Stimulated activated CD8-positive, alpha-beta memory T cell treated with anti-CD3 and anti-CD28 coated beads, Interleukin-4, amount 100 ng/mL, for 24 hours (primary cell): ENCODE data around the gene ATF6B.

Source experiments
- DNase-seq: peaks from one replicate; pipeline ENCODE4 v3.0.0-alpha.2; 2020; ENCODE audit warnings: low read depth

The ATF6B gene

DNA sequence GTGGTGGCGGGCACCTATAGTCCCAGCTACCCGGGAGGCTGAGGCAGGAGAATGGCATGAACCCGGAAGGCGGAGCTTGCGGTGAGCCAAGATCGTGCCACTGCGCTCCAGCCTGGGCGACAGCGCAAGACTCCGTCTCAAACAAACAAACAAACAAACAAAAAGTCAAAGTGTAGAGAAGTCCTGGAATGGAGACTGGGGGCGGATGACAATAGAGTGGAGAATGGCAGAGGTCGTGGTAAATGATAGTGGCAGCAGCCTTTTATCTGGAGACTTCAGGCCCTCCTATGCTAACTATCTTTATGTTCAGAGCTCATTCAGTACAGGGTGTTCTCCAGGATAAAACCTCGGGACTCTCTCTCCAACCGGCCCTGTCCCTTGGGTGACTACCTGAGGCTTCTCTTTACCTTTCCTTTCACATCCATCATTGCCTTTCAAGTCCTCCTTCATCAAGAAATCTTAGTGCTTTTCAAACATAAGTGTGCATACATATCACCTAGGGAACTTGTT is 3.4 kb upstream of the ATF6B start:
- DNase-seq, result no peak

DNA sequence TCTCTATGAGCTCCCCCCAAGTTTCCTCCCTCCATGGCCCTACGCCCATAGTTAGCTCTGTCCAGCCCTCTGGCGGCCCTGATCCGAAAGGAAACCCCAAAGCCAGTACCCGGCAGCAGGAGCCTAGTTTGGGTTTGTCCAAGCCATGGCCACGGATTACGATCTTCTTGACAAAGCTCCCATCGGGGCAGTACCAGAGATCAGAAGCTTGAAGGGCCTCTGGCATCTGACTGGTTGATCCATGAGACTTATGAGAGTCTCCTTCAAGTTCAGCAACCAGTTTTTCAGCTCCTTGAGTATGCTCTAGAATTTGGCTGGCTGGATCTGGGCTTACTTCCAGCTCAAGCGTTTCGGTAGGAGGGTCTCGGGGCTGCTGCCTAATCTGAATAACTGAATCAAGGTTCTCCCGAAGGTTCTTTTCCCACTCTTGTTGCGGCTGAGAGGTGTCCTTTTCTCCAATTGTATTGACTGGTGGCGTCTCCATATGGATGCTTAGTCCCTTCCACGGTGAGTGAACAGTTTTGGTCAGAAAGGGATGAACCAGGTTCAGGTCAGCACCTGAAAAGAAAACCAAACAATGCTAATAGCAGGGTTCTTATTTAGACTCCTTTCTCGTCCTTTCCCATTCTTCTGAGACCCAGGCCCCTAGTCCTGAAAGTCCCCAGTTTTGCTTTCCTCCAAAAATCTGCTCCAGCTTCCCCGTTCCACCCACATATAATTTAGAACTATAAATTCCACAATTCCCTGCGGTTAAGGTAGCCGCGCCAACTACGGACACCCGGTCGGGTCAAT is 1.4 kb upstream of the ATF6B start:
- no peak for DNase-seq

DNA sequence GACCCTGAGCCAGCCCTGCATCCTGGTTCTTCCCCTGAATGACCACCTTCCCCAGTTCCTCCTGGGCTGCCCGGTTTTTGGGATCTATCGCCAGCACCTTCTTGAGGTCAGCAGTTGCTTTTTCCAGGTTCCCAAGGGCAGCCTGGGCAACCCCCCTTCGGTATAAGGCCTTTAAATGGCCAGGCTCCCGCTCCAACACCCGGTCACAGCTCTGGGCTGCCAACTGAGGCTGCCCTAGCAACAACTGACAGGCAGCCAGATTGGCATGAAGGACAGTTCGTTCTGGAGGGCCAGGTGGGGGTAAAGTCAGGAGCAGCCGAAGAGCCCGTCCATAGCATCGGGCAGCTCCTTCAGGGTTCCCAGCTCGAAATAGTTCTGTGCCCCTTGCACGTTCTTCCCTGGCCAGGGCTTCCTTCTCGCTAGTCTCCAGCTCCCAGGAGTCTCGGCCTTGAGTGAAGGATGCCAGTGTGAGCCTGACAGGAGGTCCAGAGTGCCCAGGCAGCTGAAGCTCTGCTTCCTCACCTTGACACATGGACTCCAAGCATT is 778 bp upstream of the ATF6B start:
- no peak for DNase-seq

DNA sequence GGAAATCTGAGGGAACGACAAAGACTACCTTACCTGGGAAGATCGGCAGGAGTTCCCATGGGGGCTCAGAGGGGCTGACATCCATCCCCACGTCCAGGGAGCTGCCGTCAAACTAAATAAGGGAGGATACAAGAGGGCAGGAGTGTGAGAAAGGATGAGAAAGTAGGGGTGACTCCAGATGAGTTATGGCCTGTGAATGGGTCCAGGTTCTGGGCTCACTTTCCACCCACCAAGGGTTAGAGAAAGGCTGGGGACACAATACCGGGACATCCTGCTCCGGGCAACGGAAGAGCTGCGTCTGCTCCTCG is 683 bp downstream of the ATF6B start:
- DNase-seq, result no peak

DNA sequence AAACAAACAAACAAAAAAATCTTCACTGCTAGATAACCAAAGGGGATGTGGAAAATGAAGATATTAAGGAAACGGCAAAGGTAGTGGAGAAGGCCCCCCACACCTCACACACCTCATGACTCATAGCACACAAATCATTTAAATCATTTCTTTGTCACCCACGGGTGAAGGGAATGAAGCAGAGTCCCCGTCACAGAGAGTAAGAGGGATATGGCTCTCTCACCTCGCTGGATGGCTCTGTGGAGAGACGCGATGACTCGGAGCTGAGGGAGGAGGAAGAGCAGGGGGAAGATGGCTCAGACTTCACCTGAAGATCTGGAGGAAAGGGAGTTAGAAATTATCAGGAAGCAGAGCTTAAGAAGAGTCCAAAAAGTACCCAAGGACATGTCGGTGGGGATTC is 1.2 kb downstream of the ATF6B start:
- no peak for DNase-seq

DNA sequence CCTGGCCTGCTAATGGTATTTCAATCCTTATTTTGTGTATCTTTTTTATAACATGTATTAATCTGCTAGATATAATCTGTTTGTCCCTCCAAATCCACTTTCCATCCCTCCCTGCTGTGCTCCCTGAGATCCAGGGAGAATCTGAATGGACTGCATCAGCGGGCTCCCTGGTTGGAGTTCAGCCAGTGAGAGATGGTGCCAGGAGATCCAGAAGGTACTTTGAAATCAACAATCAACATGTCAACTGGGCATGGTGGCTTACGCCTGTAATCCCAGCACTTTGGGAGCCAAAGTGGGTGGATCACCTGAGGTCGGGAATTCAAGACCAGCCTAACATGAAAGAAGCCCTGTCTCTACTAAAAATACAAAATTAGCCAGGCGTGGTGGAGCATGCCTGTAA is 4.4 kb downstream of the ATF6B start:
- DNase-seq, result no peak

DNA sequence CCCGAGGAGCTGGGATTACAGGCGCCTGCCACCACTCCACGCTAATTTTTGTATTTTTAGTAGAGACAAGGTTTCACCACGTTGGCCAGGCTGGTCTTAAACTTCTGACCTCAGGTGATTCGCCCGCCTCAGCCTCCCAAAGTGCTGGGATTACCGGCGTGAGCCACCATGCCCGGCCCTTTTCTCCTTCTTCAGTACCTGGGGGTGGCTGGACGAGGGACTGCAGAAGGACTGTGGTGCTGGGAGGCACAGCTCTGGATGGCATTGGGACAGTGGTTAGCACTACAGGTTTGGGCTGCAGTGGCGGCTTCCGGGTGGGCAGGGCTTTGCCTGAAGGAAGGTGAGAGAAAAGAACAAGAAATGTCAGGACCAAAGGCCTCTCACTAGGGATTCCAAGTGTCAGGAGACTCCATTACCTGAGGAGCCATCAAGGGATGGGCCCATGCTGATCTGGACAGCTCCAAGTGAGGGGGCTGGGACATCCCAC is 7.4 kb downstream of the ATF6B start:
- DNase-seq, result no peak

DNA sequence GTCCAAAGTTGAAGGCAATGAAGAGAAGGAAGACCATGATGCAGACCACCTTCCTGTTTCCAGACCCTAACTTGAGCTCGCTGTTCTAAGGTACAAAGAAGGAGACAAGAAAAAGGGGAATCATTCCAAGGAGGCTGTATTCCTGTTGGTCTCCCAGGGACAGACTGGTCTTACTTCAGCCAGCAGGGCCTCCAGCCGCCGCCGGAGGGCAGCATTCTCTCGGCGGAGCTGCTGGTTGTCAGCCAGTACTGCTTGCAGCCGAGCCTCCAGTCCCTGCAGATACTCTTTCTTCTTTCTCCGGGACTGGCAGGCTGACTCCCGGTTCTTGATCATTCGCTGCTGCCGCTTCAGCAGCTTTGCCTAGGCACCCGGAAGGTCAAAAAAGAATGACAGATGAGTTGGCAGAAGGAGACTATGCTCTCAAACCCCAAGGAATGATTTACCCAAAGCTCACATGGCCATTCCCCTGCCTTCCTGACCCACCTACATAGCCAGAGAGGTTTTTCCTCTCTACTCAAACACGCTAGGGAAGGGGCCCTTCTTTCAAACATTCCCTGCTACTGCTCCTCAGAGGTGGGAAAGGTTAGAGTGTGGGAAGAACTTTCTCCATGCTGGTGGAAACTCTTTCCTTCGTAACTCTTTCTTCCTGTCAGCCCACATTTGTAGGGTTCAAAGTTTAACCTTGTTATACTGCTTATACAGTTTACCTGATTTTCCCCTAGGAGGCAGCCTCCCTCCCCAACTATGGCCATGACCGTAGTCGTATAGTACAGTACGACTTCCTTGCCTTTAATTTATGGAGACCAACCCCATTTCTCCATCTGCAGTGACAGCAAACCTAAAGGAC is 9.0 kb downstream of the ATF6B start:
- peak; percentile 49 for DNase-seq

DNA sequence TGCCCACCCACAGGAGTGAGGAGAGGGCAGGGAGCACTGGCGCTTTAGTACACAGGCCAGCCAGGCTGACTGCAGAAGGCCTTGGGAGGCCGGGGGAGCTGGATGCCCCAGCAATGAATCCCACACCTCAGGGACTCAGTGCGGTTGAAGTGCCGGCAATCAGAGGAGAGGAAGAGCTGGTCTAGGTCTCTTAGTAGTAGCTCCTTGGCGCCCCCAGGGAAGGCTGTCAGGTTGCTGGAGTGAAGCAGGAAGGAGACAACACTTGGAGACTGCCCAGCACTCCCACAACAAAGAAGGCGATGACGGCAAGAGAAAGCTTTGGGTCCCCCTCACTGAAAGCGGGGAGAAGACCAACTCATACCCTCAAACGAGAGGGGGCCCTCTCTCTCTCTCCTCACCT is 10.6 kb downstream of the ATF6B start:
- DNase-seq, result no peak

DNA sequence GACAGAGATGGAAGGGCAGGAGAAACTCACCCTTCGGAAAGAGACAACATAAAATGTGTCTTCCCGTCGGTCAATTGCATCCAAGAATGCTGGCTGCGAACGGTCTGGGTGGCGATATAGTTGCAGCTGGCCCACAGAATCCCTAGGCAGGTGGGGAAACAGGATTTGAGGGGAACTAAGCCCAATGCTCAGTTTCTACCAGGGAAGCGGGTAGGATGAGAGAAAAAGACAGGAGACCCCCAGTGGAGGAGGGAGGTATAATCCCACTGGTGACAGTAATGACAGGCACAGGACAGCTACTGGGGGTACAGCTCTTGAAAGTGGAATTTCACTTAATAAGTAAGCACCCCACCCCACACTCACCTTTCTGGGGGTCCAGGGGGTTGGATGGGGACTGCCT is 11.4 kb downstream of the ATF6B start:
- DNase-seq, result no peak

DNA sequence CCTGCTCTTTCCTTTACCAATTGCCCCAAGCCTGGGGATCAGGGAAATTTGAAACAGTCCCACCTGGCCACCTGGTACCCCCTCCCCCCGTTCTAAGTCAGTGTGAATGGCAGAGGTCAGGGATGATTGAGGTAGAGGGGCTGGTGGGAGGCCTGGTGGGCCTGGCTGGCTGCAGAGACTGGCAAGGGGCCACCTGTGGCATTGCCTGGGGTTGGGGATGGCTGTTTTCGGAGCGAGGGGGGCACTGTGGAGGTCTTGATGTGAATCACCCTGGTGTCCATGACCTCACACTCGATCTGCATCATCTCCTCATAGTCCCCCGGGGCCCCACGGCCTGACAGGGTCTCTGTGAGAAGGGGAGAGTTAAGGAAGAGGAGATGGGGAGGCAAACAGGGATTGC is 12.4 kb downstream of the ATF6B start:
- no peak for DNase-seq

DNA sequence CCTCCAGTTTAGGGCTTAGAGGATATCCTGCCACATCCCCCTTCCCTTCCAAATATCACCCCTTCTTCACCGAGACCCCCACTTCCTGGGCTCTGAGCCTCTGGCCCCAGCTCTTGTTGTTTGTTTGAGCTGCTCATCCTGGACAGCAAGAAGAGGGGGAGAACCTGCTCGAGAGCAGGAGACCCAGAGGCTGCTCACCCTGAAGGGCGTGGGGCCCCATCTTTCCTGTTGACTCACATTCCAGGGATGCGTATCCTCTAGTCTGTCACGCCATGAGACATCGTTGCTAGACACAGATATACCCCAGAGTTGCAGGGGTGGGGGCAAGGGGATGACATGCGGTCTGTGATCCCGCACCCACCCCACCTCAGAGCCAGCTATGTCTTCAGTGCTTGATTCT is 13.2 kb downstream of the ATF6B start:
- DNase-seq, result no peak

DNA sequence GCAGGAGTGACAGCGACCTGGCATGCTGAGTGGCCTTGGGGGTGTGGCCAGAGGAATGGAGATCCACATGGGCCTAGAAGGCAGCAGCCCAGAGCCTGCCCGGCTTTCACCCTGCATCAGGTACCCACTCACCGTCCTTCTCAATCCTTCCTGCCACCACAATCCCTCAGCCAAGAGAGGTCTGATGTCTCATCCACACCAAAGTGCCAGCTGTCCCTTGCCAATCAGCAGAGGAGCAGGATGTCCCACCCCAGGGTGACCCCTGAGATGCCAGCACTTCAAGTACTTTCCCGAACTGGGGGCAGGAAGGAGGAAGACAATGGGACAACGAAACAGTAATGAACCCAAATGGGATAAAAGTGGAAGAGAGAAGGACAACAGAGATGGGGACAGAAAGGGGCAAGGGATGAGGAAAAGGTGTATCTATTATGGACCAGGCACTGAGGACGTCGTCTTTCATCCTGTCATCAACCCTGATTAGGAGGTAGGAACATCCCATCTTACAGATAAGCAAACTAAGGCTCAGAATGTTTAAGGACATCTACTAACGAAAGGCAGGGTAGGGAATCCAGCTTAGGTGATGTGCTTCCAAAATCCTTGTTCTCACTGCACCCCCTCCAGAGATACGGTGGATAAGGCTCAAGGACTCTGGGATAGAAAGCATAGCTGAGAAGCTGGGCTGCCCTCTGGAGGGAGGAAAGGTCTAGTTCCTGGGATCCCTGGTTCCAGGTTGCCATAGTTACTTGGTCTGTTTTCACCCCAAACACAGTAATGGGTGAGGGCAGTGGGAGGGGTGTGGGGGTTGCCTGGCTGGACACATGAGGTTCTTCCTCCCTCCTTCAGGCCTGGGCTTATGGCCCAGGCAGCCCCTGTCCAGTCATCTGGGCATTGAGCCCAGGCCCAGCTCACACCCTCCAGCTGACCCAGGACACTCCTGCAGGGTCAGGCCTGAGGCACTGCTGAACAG is 14.4 kb downstream of the ATF6B start:
- DNase-seq, result no peak

DNA sequence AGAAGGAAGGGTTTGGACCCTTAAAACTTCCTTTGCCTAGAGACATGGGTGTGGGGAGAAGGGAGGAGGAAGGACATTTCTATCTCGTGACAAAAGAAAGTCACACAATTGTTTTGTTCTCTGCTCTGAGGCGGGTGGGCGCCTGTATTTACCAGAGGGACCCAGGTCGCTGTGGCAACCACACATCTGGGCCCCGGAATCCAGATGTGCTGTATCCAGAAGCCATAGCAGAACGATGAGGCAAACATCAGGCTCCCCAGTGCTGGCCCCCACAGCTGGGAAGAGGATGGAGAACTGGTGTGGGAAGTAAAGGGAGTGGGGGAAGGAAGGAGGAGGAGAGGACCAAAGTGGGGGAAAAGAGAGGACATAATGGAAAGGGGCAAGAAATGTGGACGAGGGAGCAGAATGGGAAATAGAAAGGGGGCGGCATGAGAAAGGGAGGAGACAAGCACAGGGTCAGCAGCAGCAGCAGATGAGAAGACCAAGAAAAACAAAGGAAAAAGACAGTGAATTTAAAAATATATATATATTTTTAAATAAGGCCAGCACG is 15.5 kb downstream of the ATF6B start:
- DNase-seq, result no peak

DNA sequence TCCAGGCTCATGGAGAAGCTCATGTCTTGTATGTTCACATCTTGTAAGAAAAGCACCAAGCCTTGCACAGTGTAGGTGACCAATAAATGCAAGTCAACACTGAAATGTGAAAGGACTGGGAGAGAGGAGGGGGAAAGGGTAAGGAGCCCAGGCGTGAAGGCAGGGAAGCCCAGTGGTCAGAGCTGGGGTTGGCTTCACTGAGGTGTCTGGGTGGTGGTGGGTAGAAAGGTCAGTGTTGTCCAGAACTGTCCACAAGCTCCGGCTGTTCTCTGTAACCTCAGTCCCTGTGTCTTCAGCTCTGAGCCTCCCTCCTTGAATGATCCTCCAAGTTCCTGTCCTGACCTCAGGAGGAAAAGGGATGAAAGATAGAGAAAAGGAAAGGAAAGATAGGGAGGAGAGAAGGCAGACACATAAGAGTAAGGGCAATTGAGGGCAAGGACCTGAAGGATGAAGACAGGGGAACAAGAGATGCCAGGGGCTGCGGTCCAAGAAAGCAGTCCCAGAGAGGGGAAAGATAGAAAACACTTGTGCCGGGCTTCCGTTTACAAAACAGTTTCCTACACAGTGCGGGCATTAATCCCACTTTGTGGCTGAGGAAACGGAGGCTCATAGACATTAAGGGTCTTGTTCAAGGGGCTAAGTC is 16.5 kb downstream of the ATF6B start:
- no peak for DNase-seq

DNA sequence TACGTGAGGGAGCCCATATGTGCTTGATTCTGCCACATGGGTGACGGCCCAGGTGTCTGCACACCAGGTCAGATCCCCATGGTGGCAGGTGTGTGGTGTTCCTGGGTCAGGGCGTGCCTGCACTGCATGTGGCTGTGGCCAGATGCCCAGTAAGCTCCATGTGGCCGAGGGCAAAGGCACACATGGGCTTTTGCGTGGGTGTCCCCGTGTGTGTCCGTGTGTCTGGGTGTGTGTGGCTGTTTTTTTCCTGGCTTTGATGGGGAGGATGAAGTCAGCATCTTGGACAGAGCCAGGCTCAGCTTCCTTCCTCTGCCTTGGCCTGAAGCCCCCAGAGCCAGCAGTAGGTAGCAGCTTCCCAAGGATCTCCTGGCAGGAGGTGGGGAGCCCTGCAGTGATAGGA is 17.4 kb downstream of the ATF6B start:
- DNase-seq, result no peak

DNA sequence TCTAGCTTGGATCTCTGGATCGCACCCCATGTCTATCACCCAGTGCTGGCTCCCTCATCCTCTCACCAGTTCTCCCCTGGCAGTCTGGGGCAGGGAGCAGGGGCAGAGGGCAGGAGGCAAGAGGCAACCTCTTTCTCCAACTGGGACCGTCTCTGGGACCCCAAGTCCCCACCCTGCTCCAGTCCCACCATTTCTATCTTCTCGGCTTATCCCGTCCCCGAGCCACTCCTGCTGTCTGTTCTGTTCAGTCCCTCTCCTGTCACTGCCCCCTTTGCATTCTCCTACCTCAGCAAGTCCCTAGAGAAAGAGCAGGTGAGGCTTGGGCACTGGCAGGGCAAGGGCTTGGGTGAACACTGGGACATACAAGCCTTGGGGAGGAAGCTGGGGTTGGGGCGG is 18.3 kb downstream of the ATF6B start:
- DNase-seq, result no peak

DNA sequence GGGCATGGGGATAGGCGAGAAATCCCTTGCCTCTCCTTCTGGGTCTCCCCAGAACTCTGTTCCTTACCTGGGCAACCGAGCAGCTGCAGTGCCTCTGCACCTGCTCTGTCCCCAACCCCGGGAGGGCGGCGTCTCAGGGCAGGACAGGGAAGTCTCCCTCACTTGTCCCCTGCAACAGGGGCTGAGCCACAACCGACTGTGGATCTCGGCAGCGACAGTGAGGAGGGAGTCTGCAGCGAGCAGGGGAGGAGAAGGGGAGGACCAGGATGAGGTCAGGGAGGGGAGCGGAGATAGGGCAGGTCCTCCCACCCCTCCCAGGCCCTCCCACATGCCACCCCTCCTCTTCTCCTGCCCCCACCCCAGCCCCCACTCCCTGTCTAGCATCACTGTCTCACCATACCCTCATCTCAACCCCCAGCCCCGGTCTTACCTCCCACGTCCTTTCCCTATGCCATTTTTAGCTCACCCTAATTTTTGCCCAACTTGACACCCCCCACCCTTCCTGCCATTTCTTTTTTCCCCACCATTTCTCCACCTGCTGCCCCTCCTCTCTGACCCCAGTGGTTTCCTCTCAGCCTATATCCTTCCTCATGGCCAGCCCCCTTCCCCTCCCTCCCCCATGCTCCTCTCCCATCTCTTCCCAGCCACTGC is 18.8 kb downstream of the ATF6B start, which contains the start of gene TNXB:
TSS of gene TNXB (minus strand) at position 225 of the 651 bp plus-strand sequence. CDS start 11,140 bp downstream, outside the sequence.
- no peak for DNase-seq

DNA sequence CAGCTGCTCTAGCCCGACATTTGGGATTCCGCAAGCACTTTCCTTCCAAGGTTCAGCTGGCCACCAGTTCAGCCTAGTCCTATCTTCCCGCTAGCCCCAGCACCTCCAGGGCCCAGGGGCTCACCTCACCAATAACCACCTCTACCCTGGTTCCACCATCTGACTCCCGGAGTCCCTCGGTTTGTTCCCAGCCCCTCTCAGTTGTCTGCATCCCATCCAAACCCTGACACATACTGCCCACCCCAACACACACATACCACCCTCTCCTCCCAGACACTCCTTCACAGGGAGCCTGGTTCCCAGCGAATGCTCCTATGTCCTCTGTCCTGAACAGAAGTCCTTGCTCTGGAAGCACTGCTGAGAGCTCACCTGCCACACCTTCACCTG is 19.3 kb downstream of the ATF6B start:
- no peak for DNase-seq

DNA sequence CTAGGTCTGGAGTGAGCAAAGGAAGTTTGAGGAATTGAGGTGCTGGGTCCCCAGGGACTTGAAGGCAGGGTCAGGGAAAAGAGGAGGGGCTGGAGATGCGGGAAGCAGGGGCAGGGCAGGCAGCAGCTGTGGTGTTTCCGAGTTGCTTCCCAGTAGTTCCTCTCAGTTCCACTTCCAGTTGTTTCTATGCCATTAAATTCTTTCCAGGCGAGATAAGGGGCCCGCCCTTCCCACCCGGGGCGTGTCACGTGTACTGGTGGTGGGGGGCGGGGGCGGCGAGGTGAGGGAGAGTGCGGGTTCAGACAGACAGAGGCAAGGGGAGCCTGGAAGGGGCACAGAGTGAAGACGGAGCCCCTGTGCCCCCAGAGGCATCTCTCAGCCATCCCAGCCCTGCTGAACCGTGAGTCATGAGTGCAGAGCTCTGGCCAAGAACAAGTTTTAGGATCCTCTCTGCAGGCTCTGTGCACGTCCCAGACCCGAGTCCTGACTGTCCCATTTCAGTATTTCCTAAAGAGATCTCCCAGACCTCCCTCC is 19.9 kb downstream of the ATF6B start:
- DNase-seq, result no peak
